HK-2 (cell line): ENCODE measurements around the gene NDUFV2.
"Not testable (repeated sequence)": the region's sequence is repeated elsewhere in the genome, so short reads cannot be mapped to it uniquely, and the experiment has no call there.

Experiments
- DNase-seq: peaks from one replicate; pipeline ENCODE4 v3.0.0-alpha.2; 2018; ENCODE audit not compliant: unreplicated experiment

The NDUFV2 gene

GRCh38 chr18:9090578-9090977 lies 11.9 kb upstream of the NDUFV2 start:
- DNase-seq: no peak

- DNase-seq: no peak
These were observed 11.4 kb upstream of the NDUFV2 start for GRCh38 chr18:9091066-9091476.

- DNase-seq: no peak
These were observed 9.8 kb upstream of the NDUFV2 start for GRCh38 chr18:9092665-9093064.

GRCh38 chr18:9093109-9093508 lies 9.4 kb upstream of the NDUFV2 start:
- not testable (repeated sequence) for DNase-seq

GRCh38 chr18:9094307-9095226 lies 7.9 kb upstream of the NDUFV2 start:
- DNase-seq: no peak

- no peak for DNase-seq
These were observed 7.0 kb upstream of the NDUFV2 start for GRCh38 chr18:9095297-9096006.

GRCh38 chr18:9096007-9096371 lies 6.5 kb upstream of the NDUFV2 start:
- no peak for DNase-seq

- DNase-seq: no peak
These were observed 5.8 kb upstream of the NDUFV2 start for GRCh38 chr18:9096685-9097084.

- no peak for DNase-seq
These were observed 5.2 kb upstream of the NDUFV2 start for GRCh38 chr18:9097349-9097748.

GRCh38 chr18:9100796-9101195 lies 1.7 kb upstream of the NDUFV2 start:
- no peak for DNase-seq

GRCh38 chr18:9101730-9102507 lies 580 bp upstream of the NDUFV2 start:
- no peak for DNase-seq

GRCh38 chr18:9103376-9103873 lies 926 bp downstream of the NDUFV2 start:
- DNase-seq: no peak

GRCh38 chr18:9104244-9104901 lies 1.9 kb downstream of the NDUFV2 start:
- DNase-seq: no peak

GRCh38 chr18:9105420-9105819 lies 2.9 kb downstream of the NDUFV2 start:
- DNase-seq: no peak

- no peak for DNase-seq
These were observed 3.6 kb downstream of the NDUFV2 start for GRCh38 chr18:9106094-9106493.

GRCh38 chr18:9106800-9107584 lies 4.5 kb downstream of the NDUFV2 start:
- DNase-seq: no peak

- no peak for DNase-seq
These were observed 6.4 kb downstream of the NDUFV2 start for GRCh38 chr18:9108911-9109310.

- DNase-seq: no peak
These were observed 7.0 kb downstream of the NDUFV2 start for GRCh38 chr18:9109523-9109922.

- DNase-seq: no peak
These were observed 11.1 kb downstream of the NDUFV2 start for GRCh38 chr18:9113468-9114149.

- no peak for DNase-seq
These were observed 13.5 kb downstream of the NDUFV2 start for GRCh38 chr18:9115984-9116383.
